GM12878 (cell line): ENCODE measurements around the gene FOSB.

ENCODE experiments used
- CTCF ChIP-seq, 3 experiments: IDR thresholded peaks in 2 of 3; conservative IDR thresholded peaks in 1 of 3; 2 replicates each; pipeline ENCODE4 v1.5.1; 2011; ENCODE audit warnings: low read depth in 3 of 3, low read length in 3 of 3, mild to moderate bottlenecking in 3 of 3, control low read depth in 2 of 3, moderate library complexity in 2 of 3, inconsistent platforms in 1 of 3, mixed read lengths in 1 of 3; ENCODE audit not compliant: control insufficient read depth in 2 of 3, insufficient read depth in 1 of 3; ENCODE audit errors: extremely low read depth in 1 of 3
- POLR2A ChIP-seq: IDR thresholded peaks from 2 replicates; pipeline ENCODE4 v1.6.1; 2011; ENCODE audit warnings: low read depth, mild to moderate bottlenecking, low read length
- POLR2AphosphoS2 ChIP-seq: IDR thresholded peaks from 2 replicates; pipeline ENCODE4 v1.6.1; 2011; ENCODE audit warnings: low read depth, mild to moderate bottlenecking, low read length, improper control_type of control experiment, moderate library complexity
- TBL1XR1 ChIP-seq: IDR thresholded peaks from 2 replicates; pipeline ENCODE4 v1.6.1; 2012; ENCODE audit warnings: low read depth, low read length, improper control_type of control experiment
- ZNF274 ChIP-seq: IDR thresholded peaks from one replicate; pipeline ENCODE4 v1.8.0; 2011; ENCODE audit not compliant: insufficient read length, insufficient read depth
- ZNF592 ChIP-seq: fragments of 450-650 bp; IDR thresholded peaks from 2 replicates; pipeline ENCODE4 v1.6.1; 2017; ENCODE audit warnings: mild to moderate bottlenecking, moderate library complexity
- ZNF622 ChIP-seq: fragments of 450-650 bp; IDR thresholded peaks from 2 replicates; pipeline ENCODE4 v1.6.1; 2017; ENCODE audit warnings: mild to moderate bottlenecking, inconsistent platforms

GRCh38 chr19:45518469-45518826 lies 50.7 kb downstream of the FOSB start:
- TF ChIP-seq TBL1XR1 (no peak), POLR2AphosphoS2 (no peak), CTCF (IDR thresholded peaks at IDR 0.05 in 2 of 3, conservative IDR thresholded peaks at IDR 0.05 in 1 of 3; ENCODE audit: control insufficient read depth in 2 of 3, extremely low read depth in 1 of 3, insufficient read depth in 1 of 3, low read depth in 3 of 3, low read length in 3 of 3) (no peak), ZNF274 (no peak), ZNF592 (no peak), POLR2A (no peak), ZNF622 (no peak)
